ENCODE data around the gene MXD3. TPM values are rescaled to one million over a fixed set of nuclear protein-coding genes. Genes with fewer than 3 reads are reported as not detected.

Gene MXD3
- total and polyA plus RNA-seq, 10 of the 15 experiments (the other 5 are each of a cell fraction or from before 2014, with no cell fraction given): 0.24 to 29.8 (median 13.5) TPM

DNA sequence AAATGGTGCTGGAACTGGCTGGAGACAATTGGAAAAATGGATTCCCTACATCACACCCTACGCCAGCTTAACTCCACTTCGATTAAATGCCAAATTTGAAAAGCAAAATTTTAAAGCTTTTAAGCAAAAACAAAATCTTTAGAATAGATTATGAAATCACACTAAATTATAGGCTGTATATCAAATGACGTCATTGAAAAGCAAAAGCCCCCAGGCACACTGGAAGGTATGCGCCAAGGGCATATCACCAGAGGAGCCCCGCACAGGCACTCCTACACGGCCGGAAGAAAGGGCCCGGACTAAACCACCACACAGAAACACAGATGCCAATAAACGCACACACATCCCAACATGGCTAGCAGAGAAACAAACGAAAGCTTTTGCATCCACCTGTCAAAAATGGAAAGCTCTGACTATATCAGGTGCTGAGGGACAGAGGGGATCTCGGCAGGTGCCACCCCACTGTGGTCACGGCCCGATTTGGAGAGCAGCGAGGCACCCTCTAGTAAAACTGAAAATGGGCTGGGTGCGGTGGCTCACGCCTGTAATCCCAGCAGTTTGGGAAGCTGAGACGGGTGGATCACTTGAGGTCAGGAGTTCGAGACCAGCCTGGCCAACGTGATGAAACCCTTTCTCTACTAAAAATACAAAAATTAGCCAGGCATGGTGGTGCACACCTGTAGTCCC lies 17.0 kb upstream of the MXD3 start:
- no peak for ATAC-seq
- no peak overlapping the region for H3K27ac ChIP-seq (ENCODE audit: control insufficient read depth, insufficient read depth)
- ChIA-PET SMC1A (ENCODE audit: uncharacterized antibody, unreplicated experiment) (interaction anchor here (1.5 kb wide), 1 partner anchor 62 kb away, joined by 3 read pairs; no protein-coding TSS in a partner anchor), POLR2A (interaction anchor here (0.9 kb wide), 1 partner anchor 17 kb away, joined by 3 read pairs; no protein-coding TSS in a partner anchor), RAD21 (ENCODE audit: unreplicated experiment) (no interaction called here), CTCF (interaction anchor here (1.2 to 1.5 kb wide), 2 partner anchors 13 to 41 kb away, joined by 4 read pairs; no protein-coding TSS in a partner anchor)
- H3K4me3 ChIP-seq: no peak overlapping the region
- in situ Hi-C loops (cut with MboI): no loop called here
- no peaks in the 10 kb centered on the region for H3K4me1 ChIP-seq (ENCODE audit: control insufficient read depth, insufficient read depth, low read length)
- H3K36me3 ChIP-seq (ENCODE audit: control insufficient read depth in 2 of 2, insufficient read depth in 2 of 2, low read length in 1 of 2): peaks cover 16 to 26% of the 10 kb centered on the region in 2 experiments
- no peaks in the 10 kb centered on the region for H3K27me3 ChIP-seq (replicated peaks in 1 of 2; ENCODE audit: control insufficient read depth in 2 of 2, insufficient read depth in 2 of 2, low read length in 1 of 2)
- FAIRE-seq: no peak
- TF ChIP-seq, protein P1, sequence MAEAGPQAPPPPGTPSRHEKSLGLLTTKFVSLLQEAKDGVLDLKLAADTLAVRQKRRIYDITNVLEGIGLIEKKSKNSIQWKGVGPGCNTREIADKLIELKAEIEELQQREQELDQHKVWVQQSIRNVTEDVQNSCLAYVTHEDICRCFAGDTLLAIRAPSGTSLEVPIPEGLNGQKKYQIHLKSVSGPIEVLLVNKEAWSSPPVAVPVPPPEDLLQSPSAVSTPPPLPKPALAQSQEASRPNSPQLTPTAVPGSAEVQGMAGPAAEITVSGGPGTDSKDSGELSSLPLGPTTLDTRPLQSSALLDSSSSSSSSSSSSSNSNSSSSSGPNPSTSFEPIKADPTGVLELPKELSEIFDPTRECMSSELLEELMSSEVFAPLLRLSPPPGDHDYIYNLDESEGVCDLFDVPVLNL (IDR thresholded peaks at IDR 0.05; ENCODE audit: low read depth, low read length): no peak
- TF ChIP-seq KDM1A (IDR thresholded peaks at IDR 0.05; ENCODE audit: borderline replicate concordance) (no peak), SRF (IDR thresholded peaks at IDR 0.05; ENCODE audit: low read depth in 2 of 2, low read length in 2 of 2) (no peak), TCF12 (IDR thresholded peaks at IDR 0.05; ENCODE audit: low read depth, low read length) (no peak), FOS (IDR thresholded peaks at IDR 0.05; ENCODE audit: borderline replicate concordance, extremely low read depth, insufficient read length) (no peak), SMC3 (IDR thresholded peaks at IDR 0.05; ENCODE audit: borderline replicate concordance, low read length) (no peak), ZNF384 (IDR thresholded peaks at IDR 0.05; ENCODE audit: borderline replicate concordance, low read depth, low read length) (no peak), CEBPZ (IDR thresholded peaks at IDR 0.05; ENCODE audit: low read depth, low read length) (no peak), CREB1 (IDR thresholded peaks at IDR 0.05; ENCODE audit: low read depth) (no peak), ZNF24 (IDR thresholded peaks at IDR 0.05) (no peak)
- TF ChIP-seq, protein P2, sequence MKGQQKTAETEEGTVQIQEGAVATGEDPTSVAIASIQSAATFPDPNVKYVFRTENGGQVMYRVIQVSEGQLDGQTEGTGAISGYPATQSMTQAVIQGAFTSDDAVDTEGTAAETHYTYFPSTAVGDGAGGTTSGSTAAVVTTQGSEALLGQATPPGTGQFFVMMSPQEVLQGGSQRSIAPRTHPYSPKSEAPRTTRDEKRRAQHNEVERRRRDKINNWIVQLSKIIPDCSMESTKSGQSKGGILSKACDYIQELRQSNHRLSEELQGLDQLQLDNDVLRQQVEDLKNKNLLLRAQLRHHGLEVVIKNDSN (IDR thresholded peaks at IDR 0.05; ENCODE audit: borderline replicate concordance, extremely low read length, insufficient read depth, low read depth, low read length): no peak
- H3K79me2 ChIP-seq (ENCODE audit: control insufficient read depth, insufficient read depth, low read length): no peaks in the 10 kb centered on the region
- H3K9me3 ChIP-seq (replicated peaks; ENCODE audit: control insufficient read depth, insufficient read depth, low read length): no peaks in the 10 kb centered on the region
- intact Hi-C loops (cut with micrococcal nuclease; ENCODE audit: unreplicated experiment): no loop called here
- H4K20me1 ChIP-seq (ENCODE audit: control insufficient read depth, insufficient read depth): no peaks in the 10 kb centered on the region; the same call in 1 of the 2 replicates
- 86% methylated on average over 19 of the region's 19 CpGs for WGBS (ENCODE audit: insufficient coverage, insufficient replicate concordance, low lambda C conversion rate, missing lambda C conversion rate)
- no peak overlapping the region for H2AFZ ChIP-seq (ENCODE audit: control insufficient read depth, low read depth, low read length)
- DNase-seq (ENCODE audit: low read depth, low spot score): no peak
- no peak overlapping the region for H3K9ac ChIP-seq (ENCODE audit: control insufficient read depth, insufficient read depth, low read length)
- no peak overlapping the region for H3K4me2 ChIP-seq (ENCODE audit: control insufficient read depth, insufficient read depth)
- no TSS peak for BruUV-seq (replicated peaks)

All from GM12878 (cell line).